Raji (cell line): ENCODE measurements around the gene CDH7.

Experiments
- POLR2A ChIP-seq: IDR thresholded peaks from 2 replicates; pipeline ENCODE4 v1.6.1; 2011; ENCODE audit warnings: low read depth, low read length, control low read depth; ENCODE audit not compliant: insufficient read depth

The CDH7 gene

DNA sequence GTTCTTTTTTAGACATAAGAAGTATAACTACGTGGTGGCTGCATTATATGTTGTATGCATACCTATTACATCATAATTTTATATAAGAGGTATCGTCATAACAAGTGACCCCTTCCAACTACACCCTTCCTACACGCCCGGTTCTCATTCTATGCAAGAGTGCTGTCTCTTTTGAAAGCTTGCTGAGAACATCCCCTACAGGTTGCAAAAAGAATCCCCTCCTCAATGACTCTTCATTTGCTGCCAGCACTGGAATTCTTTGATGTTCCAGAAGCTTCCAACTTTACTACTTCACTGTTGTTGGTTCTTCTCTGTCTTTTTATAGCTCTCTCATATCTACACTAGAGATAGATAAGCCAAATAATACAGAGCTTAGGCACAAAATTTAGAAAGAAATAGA, 66.4 kb downstream of the CDH7 start:
- TF ChIP-seq POLR2A: no peak

- no peak for TF ChIP-seq POLR2A
Measured at GRCh38 chr18:65821911-65822310, 71.1 kb downstream of the CDH7 start.

- no peak for TF ChIP-seq POLR2A
Measured at GRCh38 chr18:65822826-65823225, 72.0 kb downstream of the CDH7 start.

- TF ChIP-seq POLR2A: no peak
Measured at GRCh38 chr18:65827444-65827843, 76.6 kb downstream of the CDH7 start.

DNA sequence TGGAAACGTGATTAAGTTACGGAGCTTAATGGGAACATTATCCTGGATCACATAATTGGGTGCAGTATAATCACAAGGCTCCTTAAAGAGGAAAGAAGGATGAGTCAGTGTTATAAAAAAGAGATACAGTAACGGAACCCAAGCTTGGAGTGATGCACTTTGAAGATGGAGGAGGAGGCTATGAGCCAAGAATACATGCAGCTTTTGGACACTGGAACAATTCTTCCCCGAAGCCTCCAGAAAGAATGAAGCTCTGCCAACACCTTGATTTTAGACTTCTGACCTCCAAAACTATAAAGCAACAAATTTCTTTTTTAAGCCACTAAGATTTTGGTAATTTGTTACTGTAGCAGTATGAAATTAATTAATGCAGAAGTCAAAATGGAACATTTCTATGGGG, 85.1 kb downstream of the CDH7 start:
- no peak for TF ChIP-seq POLR2A

DNA sequence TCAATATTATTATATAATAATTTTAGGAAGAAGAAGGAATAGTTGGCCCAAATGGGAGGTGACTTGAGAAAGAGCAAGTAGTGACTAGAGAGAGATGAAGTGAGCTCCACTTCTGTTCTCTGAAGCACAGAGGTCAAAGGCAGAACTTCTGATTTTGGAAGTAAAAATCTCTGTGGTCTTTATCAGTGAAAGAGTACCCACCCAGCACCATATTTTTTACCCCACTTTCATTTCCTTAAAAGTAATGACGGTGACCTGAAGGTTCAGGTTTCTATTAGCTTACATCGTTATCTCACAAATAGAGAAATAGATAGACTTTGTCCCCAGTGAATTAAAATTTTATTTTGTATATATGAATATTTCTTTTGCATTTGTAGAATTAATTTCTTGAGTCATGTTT, 95.3 kb downstream of the CDH7 start:
- TF ChIP-seq POLR2A: no peak

DNA sequence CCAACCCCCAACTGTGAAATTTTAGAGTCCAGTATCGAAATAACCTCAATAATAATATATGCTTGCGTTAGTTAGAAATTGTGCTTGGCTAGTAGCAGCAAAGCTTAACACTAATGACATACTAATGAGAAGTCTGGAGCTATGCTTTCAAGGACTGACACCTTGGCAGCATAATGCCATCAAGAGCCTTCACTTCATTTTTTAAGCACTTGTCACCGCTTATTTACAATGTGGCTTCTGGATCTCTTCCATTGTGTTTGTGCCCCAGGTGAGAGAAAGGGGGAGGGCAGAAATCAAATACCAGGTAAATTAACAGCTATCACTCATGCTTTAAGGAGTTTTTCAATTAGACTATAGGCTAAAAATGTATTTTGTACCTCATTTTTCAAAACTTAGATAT, 101.5 kb downstream of the CDH7 start:
- no peak for TF ChIP-seq POLR2A

DNA sequence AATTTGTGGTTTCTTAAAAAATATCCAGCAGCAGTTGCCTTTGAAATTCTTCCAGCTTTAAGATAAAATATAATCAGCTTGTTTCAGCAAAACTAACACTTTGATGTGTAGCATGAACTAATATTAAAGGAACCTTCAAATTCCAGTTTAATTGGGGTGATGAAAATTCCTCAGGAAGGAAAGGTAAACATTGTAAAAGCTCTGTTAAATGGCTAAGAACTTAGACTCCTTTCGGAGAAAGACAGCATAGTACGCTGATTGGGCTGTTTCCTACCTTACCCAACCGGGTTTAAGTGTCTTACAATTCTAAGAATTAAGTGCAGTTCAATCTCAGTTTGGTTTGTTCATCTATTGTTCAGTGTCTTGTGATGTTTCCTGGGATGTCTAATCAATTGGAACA, 108.3 kb downstream of the CDH7 start:
- no peak for TF ChIP-seq POLR2A

DNA sequence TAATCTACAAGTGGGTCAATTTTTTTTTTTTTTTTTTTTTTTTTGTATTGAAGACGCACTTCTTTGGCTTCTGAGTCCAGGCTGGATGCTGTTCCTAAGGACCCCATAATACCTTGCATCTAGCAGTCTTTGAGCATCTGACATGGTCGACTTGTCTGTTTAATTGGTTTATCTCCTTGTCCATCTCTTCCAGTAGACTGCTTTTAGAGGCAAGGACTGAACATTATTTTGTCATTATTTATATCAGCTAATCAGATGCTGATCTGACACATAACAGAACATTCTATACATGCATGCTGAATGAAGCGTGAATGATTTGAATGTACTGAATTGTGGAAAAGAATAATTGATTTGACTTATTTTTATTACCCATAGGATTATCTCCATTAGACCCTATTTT, 118.7 kb downstream of the CDH7 start:
- no peak for TF ChIP-seq POLR2A

DNA sequence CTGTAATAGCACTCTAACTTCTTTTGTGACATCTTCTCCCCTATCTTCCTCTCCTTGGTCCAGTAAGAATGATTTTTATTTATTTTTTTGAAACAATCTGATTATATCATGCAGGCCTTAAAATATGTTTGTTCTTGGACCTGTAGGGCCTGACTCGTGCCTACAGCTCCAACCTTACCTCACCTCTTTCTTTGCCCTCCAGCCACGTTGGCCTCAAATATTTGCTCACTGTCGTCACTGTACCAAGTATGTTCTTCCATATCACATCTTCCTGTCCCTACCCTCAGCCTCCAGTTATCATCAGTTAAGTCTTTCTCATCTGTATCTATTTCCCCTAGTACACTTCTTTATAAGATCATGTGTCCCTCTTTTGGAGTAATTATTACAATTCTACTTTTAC, 125.5 kb downstream of the CDH7 start:
- no peak for TF ChIP-seq POLR2A

DNA sequence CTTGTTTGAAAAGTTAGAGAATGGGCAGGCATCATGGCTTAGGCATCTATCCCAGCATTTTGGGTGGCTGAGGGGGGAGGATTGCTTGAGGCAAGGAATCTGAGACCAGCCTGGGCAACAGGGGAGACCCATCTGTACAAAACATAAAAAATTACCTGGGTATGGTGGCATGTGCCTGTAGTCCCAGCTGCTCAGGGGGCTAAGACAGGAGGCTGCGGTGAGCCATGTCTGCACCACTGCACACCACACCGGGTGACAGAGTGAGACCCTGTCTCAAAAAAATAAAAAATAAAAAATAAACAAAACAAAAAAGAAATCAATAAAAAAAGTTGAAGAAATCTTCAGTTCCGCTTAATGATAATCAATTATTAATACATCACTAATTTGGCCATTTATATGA, 146.5 kb downstream of the CDH7 start:
- no peak for TF ChIP-seq POLR2A

DNA sequence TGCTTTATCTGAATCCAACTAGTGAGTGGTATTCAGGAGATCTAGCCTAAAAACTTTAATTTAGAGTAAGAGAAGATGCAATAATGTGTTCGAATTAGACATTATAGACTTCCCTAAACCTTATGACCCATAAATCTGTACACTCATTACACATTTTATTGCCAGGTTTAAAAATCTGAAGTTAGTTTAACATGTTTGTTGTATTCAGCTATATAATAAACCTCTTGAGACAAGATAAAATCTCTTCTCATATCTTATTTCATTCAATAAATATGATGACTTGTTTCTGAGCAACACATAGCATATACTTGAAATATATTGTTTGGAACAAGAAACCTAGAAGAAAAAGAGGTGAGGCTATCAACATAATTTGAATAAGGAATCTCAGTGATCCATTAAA, 150.7 kb downstream of the CDH7 start:
- TF ChIP-seq POLR2A: no peak

DNA sequence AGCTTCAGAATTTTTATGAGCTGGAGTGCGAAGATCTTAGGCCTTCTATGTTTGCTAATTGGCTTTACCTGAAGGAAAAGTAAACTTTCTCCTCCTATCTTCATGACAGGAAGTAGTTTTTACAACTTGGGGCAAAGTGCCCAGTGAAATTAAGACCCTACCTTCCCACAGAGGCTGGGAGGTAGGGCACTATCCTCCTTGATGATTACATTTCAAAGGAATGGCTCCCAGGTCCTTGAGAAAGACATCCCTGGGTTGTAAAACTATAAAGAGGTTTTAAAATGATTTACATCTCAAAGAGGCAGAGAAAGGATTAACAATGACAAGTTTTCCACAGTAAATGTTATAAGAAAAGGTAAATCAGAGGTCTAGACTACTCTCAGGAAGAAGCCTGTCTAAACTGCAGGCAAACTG, 155.8 kb downstream of the CDH7 start:
- no peak for TF ChIP-seq POLR2A

DNA sequence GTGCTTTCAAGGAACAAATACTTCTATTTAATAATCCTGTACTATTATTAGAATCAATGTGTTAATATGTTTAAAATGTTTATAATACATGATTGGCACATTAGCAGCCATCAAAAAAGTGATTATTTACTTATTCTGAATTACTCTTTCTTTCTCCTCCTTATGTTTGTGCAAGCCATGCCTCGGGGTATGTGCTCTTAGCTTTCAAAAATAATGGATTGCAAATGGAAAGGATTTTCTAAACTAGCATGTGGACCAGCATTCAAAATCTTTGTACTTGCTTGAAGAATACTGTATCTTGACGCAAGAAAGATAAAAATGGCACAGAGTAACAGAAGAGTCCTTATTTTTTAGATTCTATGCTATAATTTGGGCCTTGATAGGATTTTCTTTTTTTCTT, 156.5 kb downstream of the CDH7 start:
- TF ChIP-seq POLR2A: no peak

- no peak for TF ChIP-seq POLR2A
Measured at GRCh38 chr18:65919018-65919417, 168.2 kb downstream of the CDH7 start.

DNA sequence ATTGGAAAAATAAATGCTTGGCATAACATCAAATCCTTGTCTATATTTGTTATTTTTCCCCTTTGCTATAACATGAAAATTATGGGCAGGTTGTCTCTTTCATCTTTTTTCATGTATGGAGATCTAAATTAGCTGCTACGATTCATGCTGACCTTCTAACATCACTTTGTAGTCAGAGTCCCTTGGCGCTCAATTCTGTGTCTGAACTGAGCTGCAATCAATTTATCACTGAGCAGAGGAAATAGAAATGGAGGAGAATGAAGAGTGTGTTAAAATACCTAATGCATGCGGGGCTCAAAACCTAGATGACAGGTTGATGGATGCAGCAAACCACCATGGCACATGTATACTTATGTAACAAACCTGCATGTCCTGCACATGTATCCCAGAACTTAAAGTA, 168.9 kb downstream of the CDH7 start:
- TF ChIP-seq POLR2A: no peak

GRCh38 chr18:65922103-65922502, 171.3 kb downstream of the CDH7 start:
- no peak for TF ChIP-seq POLR2A

GRCh38 chr18:65924904-65925303, 174.1 kb downstream of the CDH7 start:
- TF ChIP-seq POLR2A: no peak

GRCh38 chr18:65934874-65935273, 184.1 kb downstream of the CDH7 start:
- no peak for TF ChIP-seq POLR2A

- no peak for TF ChIP-seq POLR2A
Measured at GRCh38 chr18:65936678-65937077, 185.9 kb downstream of the CDH7 start.
